ENCODE data around the gene RNPEP. TPM values are rescaled to one million over a fixed set of nuclear protein-coding genes. Genes with fewer than 3 reads are reported as not detected.
A peak's percentile ranks its signal among the peaks of the same experiment; 100 is the strongest.

RNPEP gene
- total RNA-seq, 1 donor from 2014 or later, result 18.7 TPM

GRCh38 chr1:202005958-202006357, 23.5 kb downstream of the RNPEP start:
- intact Hi-C loops (cut with DNase I), result no loop called here
- ATAC-seq, result no peak
- no peak for DNase-seq (ENCODE audit: missing footprints)

- DNase-seq (ENCODE audit: missing footprints), result no peak
- intact Hi-C loops (cut with DNase I), result no loop called here
- no peak for ATAC-seq
Measured at GRCh38 chr1:202007304-202007703, 24.9 kb downstream of the RNPEP start.

GRCh38 chr1:202007805-202008489, 25.5 kb downstream of the RNPEP start:
- DNase-seq (ENCODE audit: missing footprints) (no peak), ATAC-seq (no peak)
- intact Hi-C loops (cut with DNase I), result no loop called here

GRCh38 chr1:202009326-202010179, 27.1 kb downstream of the RNPEP start:
- ATAC-seq (peak; percentile 73), DNase-seq (ENCODE audit: missing footprints) (no peak)
- intact Hi-C loops (cut with DNase I), result loop anchor here (1.0 to 5.0 kb wide), 2 partner anchors 109 to 123 kb away; no protein-coding TSS in a partner anchor

- intact Hi-C loops (cut with DNase I), result loop anchor here (5.0 kb wide), 1 partner anchor 122 kb away; no protein-coding TSS in a partner anchor
- peak; percentile 29 for ATAC-seq
- DNase-seq (ENCODE audit: missing footprints), result no peak
Measured at GRCh38 chr1:202010180-202011015, 27.9 kb downstream of the RNPEP start, which contains the start of gene ELF3. ELF3 (plus strand) TSS chr1:202010587; CDS start chr1:202011137, 550 bp downstream.

- no peak for ATAC-seq
- DNase-seq (ENCODE audit: missing footprints), result no peak
- intact Hi-C loops (cut with DNase I), result loop anchor here (5.0 kb wide), 1 partner anchor 120 kb away; no protein-coding TSS in a partner anchor
Measured at GRCh38 chr1:202011994-202012393, 29.5 kb downstream of the RNPEP start.

GRCh38 chr1:202012544-202013478, 30.4 kb downstream of the RNPEP start:
- intact Hi-C loops (cut with DNase I), result loop anchor here (5.0 kb wide), 1 partner anchor 119 kb away; no protein-coding TSS in a partner anchor
- ATAC-seq (no peak), DNase-seq (ENCODE audit: missing footprints) (no peak)

GRCh38 chr1:202013603-202014002, 31.2 kb downstream of the RNPEP start:
- no peak for DNase-seq (ENCODE audit: missing footprints)
- ATAC-seq, result no peak
- intact Hi-C loops (cut with DNase I), result loop anchor here (5.0 kb wide), 1 partner anchor 119 kb away; no protein-coding TSS in a partner anchor

GRCh38 chr1:202014060-202014459, 31.6 kb downstream of the RNPEP start:
- intact Hi-C loops (cut with DNase I), result loop anchor here (5.0 kb wide), 1 partner anchor 118 kb away; no protein-coding TSS in a partner anchor
- ATAC-seq, result no peak

GRCh38 chr1:202014915-202015661, 32.6 kb downstream of the RNPEP start:
- no peak for DNase-seq (ENCODE audit: missing footprints)
- intact Hi-C loops (cut with DNase I), result loop anchor here (5.0 kb wide), 1 partner anchor 117 kb away; no protein-coding TSS in a partner anchor
- no peak for ATAC-seq

More at GRCh38 chr1:202014060-202014459, 31.6 kb downstream of the RNPEP start:
- no peak for DNase-seq (ENCODE audit: missing footprints)

GRCh38 chr1:202015662-202015937, 33.2 kb downstream of the RNPEP start:
- DNase-seq (ENCODE audit: missing footprints) (no peak), ATAC-seq (no peak)
- intact Hi-C loops (cut with DNase I), result no loop called here

GRCh38 chr1:202016022-202016810, 33.8 kb downstream of the RNPEP start:
- intact Hi-C loops (cut with DNase I), result no loop called here
- ATAC-seq (no peak), DNase-seq (ENCODE audit: missing footprints) (no peak)

GRCh38 chr1:202016811-202017748, 34.6 kb downstream of the RNPEP start:
- ATAC-seq (no peak), DNase-seq (ENCODE audit: missing footprints) (no peak)
- intact Hi-C loops (cut with DNase I), result no loop called here

GRCh38 chr1:202017749-202018467, 35.5 kb downstream of the RNPEP start:
- DNase-seq (ENCODE audit: missing footprints) (no peak), ATAC-seq (no peak)
- intact Hi-C loops (cut with DNase I), result no loop called here
